ENCODE results near the gene PEX5L.

- TF ChIP-seq CTCF (IDR thresholded peaks at IDR 0.05) (no peak), POLR2A (IDR thresholded peaks at IDR 0.05) (no peak)
These were observed 199.4 kb downstream of the PEX5L start for GRCh38 chr3:179837374-179837773.

Measured in esophagus squamous epithelium (tissue), 4 donors.